IMR-90 (cell line): ENCODE data around the gene PITPNC1.

Experiments
- CTCF ChIP-seq: conservative IDR thresholded peaks from 2 replicates; pipeline ENCODE4 v1.5.1; 2012; ENCODE audit warnings: mild to moderate bottlenecking, low read depth, low read length, improper control_type of control experiment
- POLR2A ChIP-seq: IDR thresholded peaks from 2 replicates; pipeline ENCODE4 v1.6.1; 2012; ENCODE audit warnings: mild to moderate bottlenecking, low read depth, low read length

- TF ChIP-seq POLR2A (no peak), CTCF (no peak)
Observed at GRCh38 chr17:67666710-67667109, 289.6 kb downstream of the PITPNC1 start.
